Mesodermal cell (in vitro differentiated cells): Measurements from ENCODE around the gene INPP5D.

Source experiments
- H3K27ac ChIP-seq: 2 replicates; pipeline ENCODE4 v1.7.0; 2013; ENCODE audit warnings: mild to moderate bottlenecking, low read depth, low read length, moderate library complexity; ENCODE audit not compliant: severe bottlenecking
- H3K36me3 ChIP-seq: 2 replicates; pipeline ENCODE4 v1.7.1; 2013; ENCODE audit warnings: mild to moderate bottlenecking, low read length, moderate library complexity; ENCODE audit not compliant: control insufficient read depth, insufficient read depth
- H3K4me1 ChIP-seq: one replicate; pipeline ENCODE4 v1.7.1; 2013; ENCODE audit warnings: mild to moderate bottlenecking, low read length; ENCODE audit not compliant: insufficient read depth, control insufficient read depth, poor library complexity, severe bottlenecking
- H3K4me3 ChIP-seq: 2 replicates; pipeline ENCODE4 v1.7.0; 2013; ENCODE audit warnings: low read length, control low read depth, mild to moderate bottlenecking; ENCODE audit not compliant: insufficient read depth, poor library complexity, severe bottlenecking; ENCODE audit errors: extremely low read depth
- H3K9me3 ChIP-seq: 2 replicates; pipeline ENCODE4 v1.7.1; 2013; ENCODE audit warnings: mild to moderate bottlenecking, low read length, moderate library complexity; ENCODE audit not compliant: control insufficient read depth
- WGBS, 2 experiments: methylation state at CpG; one replicate each; pipeline ENCODE4 v1.1.5; 2013; ENCODE audit warnings: missing lambda C conversion rate in 2 of 2; ENCODE audit not compliant: insufficient coverage in 2 of 2; 5-methylcytosine and 5-hydroxymethylcytosine counted together

INPP5D gene

GRCh38 chr2:233213011-233213410 lies 152.9 kb downstream of the INPP5D start:
- Histone ChIP-seq H3K27ac (no peak overlapping the region), H3K4me3 (no peak overlapping the region), H3K9me3 (no peaks in the 10 kb centered on the region), H3K36me3 (no peaks in the 10 kb centered on the region), H3K4me1 (peaks cover 12% of the 10 kb centered on the region)
- 86 to 97% methylated on average over 12 to 15 of the region's 15 CpGs for WGBS, 2 experiments

DNA sequence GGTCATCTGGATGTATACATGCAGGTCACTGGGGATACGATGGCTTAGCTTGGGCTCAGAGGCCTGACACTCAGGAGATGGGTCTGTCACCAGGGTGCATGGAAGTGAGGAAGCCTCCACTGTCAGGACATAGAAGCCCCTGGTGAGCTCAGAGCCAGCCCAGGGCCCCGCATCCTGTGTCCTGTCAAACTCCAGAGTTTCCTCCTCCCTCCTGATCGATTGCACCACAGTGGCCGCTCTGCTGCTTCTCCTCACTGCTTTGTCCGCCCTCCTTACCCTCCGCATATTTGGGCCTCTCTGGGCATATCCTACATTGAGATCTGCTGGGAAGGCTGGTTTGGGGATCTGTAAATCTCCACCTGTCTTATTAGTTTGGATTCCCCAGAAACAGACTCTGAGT lies 153.8 kb downstream of the INPP5D start:
- H3K27ac ChIP-seq: no peak overlapping the region
- H3K9me3 ChIP-seq: no peaks in the 10 kb centered on the region
- WGBS, 2 experiments: 65 to 83% methylated on average over 2 to 4 of the region's 6 CpGs

DNA sequence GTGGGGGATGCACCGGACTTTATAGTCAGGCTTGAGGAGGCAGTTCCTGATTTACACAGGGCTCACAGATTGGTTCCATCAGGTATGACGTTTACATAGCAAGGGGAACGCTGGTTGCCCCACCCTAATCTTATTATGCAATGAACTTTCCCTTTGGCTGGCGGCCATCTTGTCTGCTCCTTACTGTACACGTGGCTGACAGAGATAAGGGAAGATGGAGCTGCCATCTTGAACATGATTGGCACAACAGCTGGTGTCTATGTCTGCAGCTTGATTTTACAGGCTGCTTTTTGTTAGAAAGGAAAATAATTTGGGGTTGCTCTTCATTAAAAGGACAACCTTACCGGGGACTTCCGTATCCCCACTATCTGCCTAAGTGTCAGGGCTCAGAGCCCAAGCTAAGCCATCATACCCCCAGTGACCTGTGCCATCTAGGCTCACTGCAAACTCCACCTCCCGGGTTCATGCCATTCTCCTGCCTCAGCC lies 157.8 kb downstream of the INPP5D start:
- H3K4me3 ChIP-seq: no peak overlapping the region
- H3K9me3 ChIP-seq: no peaks in the 10 kb centered on the region
- no peak overlapping the region for H3K27ac ChIP-seq
- no peaks in the 10 kb centered on the region for H3K4me1 ChIP-seq
- H3K36me3 ChIP-seq: no peaks in the 10 kb centered on the region
- WGBS, 2 experiments: 91 to 100% methylated on average over 4 to 6 of the region's 8 CpGs

More for the DNA sequence above, 153.8 kb downstream of the INPP5D start:
- H3K4me1 ChIP-seq: peaks cover 3% of the 10 kb centered on the region
- no peaks in the 10 kb centered on the region for H3K36me3 ChIP-seq
- no peak overlapping the region for H3K4me3 ChIP-seq

- Histone ChIP-seq H3K4me3 (no peak overlapping the region), H3K4me1 (no peaks in the 10 kb centered on the region), H3K36me3 (no peaks in the 10 kb centered on the region), H3K9me3 (no peaks in the 10 kb centered on the region), H3K27ac (no peak overlapping the region)
- 88 to 97% methylated on average over 6 of the region's 6 CpGs for WGBS, 2 experiments
Measured at GRCh38 chr2:233218836-233219235, 158.7 kb downstream of the INPP5D start.

DNA sequence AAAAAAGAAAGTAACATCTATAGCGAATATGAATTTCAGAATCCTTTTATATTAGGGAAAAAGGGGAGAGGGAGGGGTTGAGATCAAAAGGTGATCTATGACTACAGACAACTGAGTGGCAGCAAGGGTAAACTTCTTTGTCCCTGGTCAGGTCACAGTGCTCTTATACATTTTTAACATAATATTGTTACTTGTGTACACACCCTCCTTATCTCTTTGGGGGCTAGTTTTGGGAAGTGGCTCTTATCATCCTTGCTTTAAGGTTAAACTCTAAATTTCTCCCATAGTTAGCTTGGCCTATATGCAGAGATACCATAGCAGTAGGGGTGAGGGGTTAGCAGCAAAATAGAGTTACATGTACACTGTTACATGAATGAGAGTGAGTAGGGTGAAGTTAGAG lies 159.7 kb downstream of the INPP5D start:
- Histone ChIP-seq H3K4me3 (no peak overlapping the region), H3K36me3 (no peaks in the 10 kb centered on the region), H3K27ac (no peak overlapping the region), H3K4me1 (no peaks in the 10 kb centered on the region), H3K9me3 (no peaks in the 10 kb centered on the region)
- WGBS, 2 experiments: no CpG with 5 or more reads among the region's 1 CpG

DNA sequence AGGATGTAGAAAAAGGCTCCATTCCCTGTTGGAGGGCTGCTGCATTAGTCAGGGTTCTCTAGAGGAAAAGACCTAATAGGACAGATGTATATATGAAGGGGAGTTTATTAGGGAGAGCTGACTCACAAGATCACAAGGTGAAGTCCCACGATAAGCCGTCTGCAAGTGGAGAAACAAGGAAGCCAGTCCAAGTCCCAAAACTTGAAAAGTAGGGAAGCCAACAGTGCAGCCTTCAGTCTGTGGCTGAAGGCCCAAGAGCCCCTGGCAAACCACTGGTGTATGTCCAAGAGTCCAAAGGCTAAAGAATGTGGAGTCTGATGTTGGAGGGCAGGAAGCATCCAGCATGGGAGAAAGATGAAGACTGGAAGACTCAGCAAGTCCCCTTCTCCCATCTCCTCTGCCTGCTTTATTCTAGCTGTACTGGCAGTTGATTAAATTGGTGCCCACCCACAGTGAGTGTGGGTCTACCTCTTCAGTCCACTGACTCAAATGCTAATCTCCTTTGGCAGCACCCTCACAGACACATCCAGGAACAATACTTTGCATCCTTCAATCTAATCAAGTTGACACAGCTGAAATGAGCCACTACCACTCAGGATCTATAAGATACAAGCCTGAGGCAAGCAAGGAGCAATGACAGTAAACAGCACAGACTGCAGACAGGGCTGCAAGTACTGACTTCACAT lies 161.4 kb downstream of the INPP5D start:
- H3K4me3 ChIP-seq: no peak overlapping the region
- no peak overlapping the region for H3K27ac ChIP-seq
- WGBS, 2 experiments: 80 to 91% methylated on average over 2 of the region's 2 CpGs
- H3K9me3 ChIP-seq: no peaks in the 10 kb centered on the region
- no peaks in the 10 kb centered on the region for H3K36me3 ChIP-seq
- no peaks in the 10 kb centered on the region for H3K4me1 ChIP-seq

GRCh38 chr2:233223059-233223894 lies 163.1 kb downstream of the INPP5D start:
- Histone ChIP-seq H3K4me3 (no peak overlapping the region), H3K36me3 (no peaks in the 10 kb centered on the region), H3K27ac (no peak overlapping the region), H3K9me3 (no peaks in the 10 kb centered on the region), H3K4me1 (no peaks in the 10 kb centered on the region)
- 93 to 97% methylated on average over 3 to 5 of the region's 14 CpGs for WGBS, 2 experiments

GRCh38 chr2:233225230-233226068 lies 165.3 kb downstream of the INPP5D start:
- WGBS, 2 experiments: 100% methylated on average over 3 of the region's 5 CpGs
- Histone ChIP-seq H3K9me3 (no peaks in the 10 kb centered on the region), H3K4me3 (no peak overlapping the region), H3K27ac (no peak overlapping the region), H3K4me1 (no peaks in the 10 kb centered on the region), H3K36me3 (no peaks in the 10 kb centered on the region)

GRCh38 chr2:233226511-233227031 lies 166.4 kb downstream of the INPP5D start:
- no peaks in the 10 kb centered on the region for H3K36me3 ChIP-seq
- 78% methylated on average over 1 of the region's 2 CpGs; no CpG with 5 or more reads in 1 of the 2 experiments for WGBS, 2 experiments

GRCh38 chr2:233227346-233227978 lies 167.3 kb downstream of the INPP5D start:
- 83 to 100% methylated on average over 1 to 4 of the region's 7 CpGs for WGBS, 2 experiments
- H3K4me1 ChIP-seq: no peaks in the 10 kb centered on the region

More at GRCh38 chr2:233226511-233227031, 166.4 kb downstream of the INPP5D start:
- Histone ChIP-seq H3K27ac (no peak overlapping the region), H3K9me3 (no peaks in the 10 kb centered on the region), H3K4me3 (no peak overlapping the region), H3K4me1 (no peaks in the 10 kb centered on the region)

More at GRCh38 chr2:233227346-233227978, 167.3 kb downstream of the INPP5D start:
- Histone ChIP-seq H3K36me3 (no peaks in the 10 kb centered on the region), H3K4me3 (no peak overlapping the region), H3K9me3 (no peaks in the 10 kb centered on the region), H3K27ac (no peak overlapping the region)
